NCI-H526 (cell line): ENCODE results near the gene SLC23A2.

Experiments used
- DNase-seq, 2 experiments: peaks; one replicate each; lab custom pipeline; 2025; lab: John Stamatoyannopoulos, UW

The SLC23A2 gene

DNA sequence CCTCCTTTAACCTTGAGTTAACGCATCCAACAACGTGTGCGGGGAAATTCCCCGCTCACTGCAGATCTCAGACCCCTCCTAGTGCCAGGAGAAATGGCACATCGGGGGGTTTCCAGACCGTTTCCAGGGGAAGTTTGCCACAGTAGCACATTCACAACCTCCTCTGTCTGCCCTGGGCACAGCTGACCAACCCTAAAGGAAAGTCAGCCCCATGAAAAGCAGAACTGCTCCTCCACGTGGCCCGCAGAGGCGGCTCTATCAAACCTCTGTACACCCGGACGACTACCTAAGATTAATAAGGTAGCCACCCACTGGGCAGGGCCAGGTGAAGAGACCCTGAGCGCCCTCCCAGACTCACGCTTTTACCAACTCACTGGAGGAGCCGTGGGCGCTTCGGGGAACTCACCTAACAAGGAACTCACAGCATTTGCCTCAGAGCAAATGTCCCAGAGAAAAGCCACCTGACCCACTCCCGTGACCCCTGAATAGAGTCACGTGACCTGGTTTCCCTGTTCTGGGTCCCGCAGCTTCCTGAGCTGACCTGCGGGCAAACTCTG, 186.5 kb downstream of the SLC23A2 start:
- DNase-seq: no peak

GRCh38 chr20:4813863-4814695, 187.2 kb downstream of the SLC23A2 start:
- DNase-seq: no peak

GRCh38 chr20:4813076-4813862, 188.0 kb downstream of the SLC23A2 start:
- no peak for DNase-seq

DNA sequence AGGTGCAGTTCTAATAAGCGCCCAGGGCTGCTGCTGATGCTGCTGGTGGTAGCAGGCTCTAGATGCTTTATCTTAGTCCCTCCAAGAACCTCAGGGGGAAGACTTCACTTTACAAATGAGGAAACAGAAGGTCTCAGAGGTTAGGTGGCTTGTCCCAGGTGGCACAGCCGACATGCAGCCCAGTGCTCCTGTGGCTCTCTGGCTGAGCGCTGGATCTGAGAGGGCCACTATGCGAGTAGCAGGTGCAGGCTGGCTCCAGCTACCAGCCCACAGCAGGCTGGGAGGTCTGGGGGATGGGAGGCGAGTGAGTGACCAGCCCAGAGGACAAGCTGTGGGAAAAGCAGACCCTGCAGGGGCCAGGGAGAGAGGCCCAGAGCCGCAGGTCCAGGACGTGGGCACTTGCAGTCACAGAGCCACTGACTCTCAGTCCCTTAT, 188.7 kb downstream of the SLC23A2 start:
- DNase-seq: no peak

- no peak for DNase-seq
Measured at GRCh38 chr20:4812216-4812615, 189.1 kb downstream of the SLC23A2 start.

- no peak for DNase-seq
Measured at GRCh38 chr20:4811661-4812181, 189.6 kb downstream of the SLC23A2 start.

GRCh38 chr20:4811257-4811656, 190.1 kb downstream of the SLC23A2 start:
- DNase-seq: no peak

DNA sequence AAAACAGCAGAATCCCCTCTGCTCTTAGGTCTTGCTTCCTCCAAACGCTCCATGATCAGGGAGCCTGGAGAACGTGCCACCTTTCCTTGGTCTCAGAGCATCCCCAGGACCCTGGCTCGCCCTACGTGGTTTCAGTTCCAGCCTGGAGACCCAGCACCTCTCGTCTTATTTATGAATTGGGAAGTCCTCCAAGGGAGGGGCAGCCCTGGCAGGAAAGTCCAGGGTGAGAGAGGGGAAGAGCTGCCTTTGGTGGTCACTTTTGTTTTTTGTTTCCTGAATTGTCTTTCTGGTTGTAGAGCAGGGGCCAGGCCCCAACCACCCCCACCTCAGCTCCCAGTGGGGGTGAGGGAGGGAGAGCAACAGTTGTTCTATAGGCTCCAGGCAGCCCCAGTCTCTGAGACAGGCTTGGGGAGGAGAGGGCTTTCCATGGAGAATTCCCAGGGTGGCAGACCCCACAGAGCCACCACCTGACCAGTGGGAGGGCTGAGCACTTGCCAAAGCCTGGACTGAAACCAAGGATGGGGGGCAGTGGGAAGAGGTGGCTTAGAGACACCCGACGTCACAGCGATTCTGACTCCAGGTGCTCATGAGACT, 190.8 kb downstream of the SLC23A2 start:
- DNase-seq: no peak

DNA sequence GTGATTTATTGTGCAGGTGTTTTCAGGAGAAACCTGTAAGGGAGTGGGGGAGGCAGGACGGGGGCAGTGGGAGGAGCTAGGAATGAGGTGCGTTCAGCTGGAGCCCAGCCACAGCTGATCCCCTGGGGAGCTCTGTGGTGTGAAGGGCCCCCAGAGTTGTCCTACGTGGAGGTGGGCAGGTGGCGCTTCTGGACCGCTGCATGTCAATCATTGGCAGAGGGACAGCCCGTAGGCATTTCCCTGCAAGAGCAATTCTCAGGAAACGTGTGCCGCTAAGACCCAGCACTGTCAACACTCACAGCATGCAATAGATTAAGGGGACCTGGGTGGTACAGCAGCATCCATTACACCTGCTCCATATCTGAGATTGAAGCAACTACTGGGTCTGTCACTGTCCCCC, 191.6 kb downstream of the SLC23A2 start:
- DNase-seq: peak in 1 of 2 experiments; percentile 67

DNA sequence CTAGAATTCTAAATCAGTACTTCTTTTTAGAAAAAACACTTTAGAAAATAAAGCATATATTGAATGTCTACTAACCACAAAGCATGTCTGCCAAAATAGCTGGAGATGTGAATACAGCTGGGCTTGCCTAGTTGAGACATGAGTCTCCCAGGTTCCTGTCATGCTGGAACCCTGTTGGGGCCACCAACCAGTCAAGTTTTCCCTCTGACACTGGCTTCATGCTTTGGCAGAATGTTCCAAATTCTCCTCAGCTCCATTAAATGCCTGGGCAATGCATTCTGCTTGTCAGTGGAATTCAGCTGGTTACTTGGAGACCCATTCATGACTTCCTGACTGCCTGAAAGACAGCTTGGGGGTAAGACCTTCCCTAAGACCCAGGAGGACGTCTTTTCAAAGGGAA, 192.4 kb downstream of the SLC23A2 start:
- no peak for DNase-seq

- no peak for DNase-seq
Measured at GRCh38 chr20:4805663-4806449, 195.5 kb downstream of the SLC23A2 start.

GRCh38 chr20:4802527-4802926, 198.8 kb downstream of the SLC23A2 start:
- DNase-seq: no peak
